Measurements from ENCODE around the gene ZHX3. TPM values are rescaled to one million over a fixed set of nuclear protein-coding genes. Genes with fewer than 3 reads are reported as not detected.

ZHX3 gene
- total and polyA plus RNA-seq, 11 donors: 10.9 to 43.9 (median 32.3) TPM

GRCh38 chr20:41178904-41179432, 138.6 kb downstream of the ZHX3 start:
- 31 to 40% (median 35%) methylated on average over 8 of the region's 8 CpGs for WGBS, 4 donors
- H3K27me3 ChIP-seq: no peaks in the 10 kb centered on the region
- peaks cover 12 to 69% (median 52%) of the 10 kb centered on the region in 12 donors for H3K4me1 ChIP-seq
- no peaks in the 10 kb centered on the region for H3K9me3 ChIP-seq
- no peak overlapping the region for H3K4me3 ChIP-seq
- H3K27ac ChIP-seq: peak overlapping the region; percentile 66 to 93 (median 82)
- ATAC-seq (peak; percentile 11 to 42 (median 27)), DNase-seq (peak in 4 of 5 donors; percentile 47 to 68 (median 64))
- intact Hi-C loops (cut with DNase I): loop anchor here in 4 of 10 donors (1.0 to 10.0 kb wide), 4 partner anchors 55 to 236 kb away; partner anchors contain the start of gene ZHX3 (in 1 of the 4)
- peak in 3 of 12 donors; percentile 16 to 17 (median 16) for TF ChIP-seq CTCF (IDR thresholded peaks at IDR 0.05)
- TF ChIP-seq POLR2A (IDR thresholded peaks at IDR 0.05): no peak
- peaks cover 0 to 54% (median 39%) of the 10 kb centered on the region in 9 donors for H3K36me3 ChIP-seq

- H3K27me3 ChIP-seq: no peaks in the 10 kb centered on the region
- peaks cover 12 to 73% (median 54%) of the 10 kb centered on the region in 12 donors for H3K4me1 ChIP-seq
- H3K36me3 ChIP-seq: peaks cover 0 to 54% (median 41%) of the 10 kb centered on the region in 9 donors
- no peak for ATAC-seq
- H3K4me3 ChIP-seq: no peak overlapping the region
- peak in 1 of 5 donors; percentile 2 for DNase-seq
- peak overlapping the region; percentile 66 to 93 (median 82) for H3K27ac ChIP-seq
- 69 to 79% (median 79%) methylated on average over 6 of the region's 6 CpGs for WGBS, 4 donors
- no peak for TF ChIP-seq POLR2A (IDR thresholded peaks at IDR 0.05)
- TF ChIP-seq CTCF (IDR thresholded peaks at IDR 0.05): no peak
- intact Hi-C loops (cut with DNase I): loop anchor here in 4 of 10 donors (5.0 to 10.0 kb wide), 3 partner anchors 139 to 236 kb away; partner anchors contain the start of gene ZHX3 (in 1 of the 4)
- H3K9me3 ChIP-seq: no peaks in the 10 kb centered on the region
Measured at GRCh38 chr20:41178495-41178894, 139.0 kb downstream of the ZHX3 start.

- peak overlapping the region; percentile 66 to 93 (median 82) for H3K27ac ChIP-seq
- WGBS, 4 donors: 29 to 58% (median 49%) methylated on average over 2 of the region's 2 CpGs; no CpG with 5 or more reads in 1 of the 4 donors
- H3K4me3 ChIP-seq: no peak overlapping the region
- intact Hi-C loops (cut with DNase I): loop anchor here in 5 of 10 donors (2.0 to 10.0 kb wide), 4 partner anchors 55 to 237 kb away; partner anchors contain the start of gene ZHX3 (in 1 of the 5)
- H3K9me3 ChIP-seq: no peaks in the 10 kb centered on the region
- peaks cover 0 to 54% (median 38%) of the 10 kb centered on the region in 9 donors for H3K36me3 ChIP-seq
- H3K4me1 ChIP-seq: peaks cover 16 to 82% (median 61%) of the 10 kb centered on the region in 12 donors
- no peaks in the 10 kb centered on the region for H3K27me3 ChIP-seq
- TF ChIP-seq CTCF (IDR thresholded peaks at IDR 0.05): no peak
- no peak for TF ChIP-seq POLR2A (IDR thresholded peaks at IDR 0.05)
- DNase-seq (peak in 4 of 5 donors; percentile 61 to 77 (median 69)), ATAC-seq (peak; percentile 54 to 74 (median 59))
Measured at GRCh38 chr20:41177636-41178035, 139.9 kb downstream of the ZHX3 start.

Data from heart left ventricle (tissue), 16 donors.